Activated CD4-positive, alpha-beta T cell treated with anti-CD3 and anti-CD28 coated beads, Interleukin-2, amount 10 ng/mL, durations not matched to agents 24 days and 14 days (primary cell): ENCODE data around the gene ACTN1. TPM values are rescaled to one million over a fixed set of nuclear protein-coding genes. Genes with fewer than 3 reads are reported as not detected.

Experiments used
- DNase-seq: peaks from one replicate; pipeline ENCODE4 v3.0.0; 2022
- H3K27ac Mint-ChIP-seq: one replicate; pipeline ENCODE4 v1.8.0; 2022; ENCODE audit warnings: mild to moderate bottlenecking, mixed read lengths
- H3K27me3 Mint-ChIP-seq: one replicate; pipeline ENCODE4 v1.8.0; 2022; ENCODE audit warnings: mixed read lengths
- H3K36me3 Mint-ChIP-seq: one replicate; pipeline ENCODE4 v1.8.0; 2022; ENCODE audit warnings: low read depth, mild to moderate bottlenecking, mixed read lengths
- H3K4me1 Mint-ChIP-seq: one replicate; pipeline ENCODE4 v1.8.0; 2021; ENCODE audit warnings: mixed read lengths
- H3K4me3 Mint-ChIP-seq: one replicate; pipeline ENCODE4 v1.8.0; 2022; ENCODE audit warnings: mild to moderate bottlenecking, moderate library complexity, mixed read lengths
- H3K9me3 Mint-ChIP-seq: one replicate; pipeline ENCODE4 v1.8.0; 2021; ENCODE audit warnings: mixed read lengths
- intact Hi-C: fragments of 100-400 bp; cut with micrococcal nuclease; formaldehyde crosslinking; loops from one replicate; pipeline ENCODE4 v1.15.1; 2023
- total RNA-seq: library from RNA; stranded (reverse); gene quantifications from 2 replicates; pipeline ENCODE4 v1.2.3, GENCODE V29; 2022

The ACTN1 gene
- total RNA-seq, 1 donor from 2014 or later: 52.6 TPM

DNA sequence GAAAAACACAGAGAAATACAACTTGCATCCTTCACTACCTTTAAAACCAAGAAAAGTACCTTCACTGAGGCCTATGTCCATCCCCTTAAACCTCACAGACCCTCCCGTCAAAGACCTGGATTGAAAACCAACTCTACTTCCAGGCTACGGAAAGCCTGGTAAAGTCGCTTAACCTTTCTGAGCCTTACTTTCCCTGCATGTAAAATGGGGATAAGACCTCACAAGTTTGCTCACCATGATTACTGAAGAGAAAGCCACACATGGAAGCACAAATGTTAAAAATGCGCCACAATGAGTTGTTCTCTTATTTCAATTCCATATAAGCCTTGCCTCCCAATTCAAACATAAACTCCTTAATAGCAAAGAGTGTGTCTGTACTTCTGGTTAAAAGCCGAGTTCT lies 8.4 kb downstream of the ACTN1 start:
- Mint-ChIP-seq H3K36me3 (peaks cover 33% of the 10 kb centered on the region), H3K27me3 (no peaks in the 10 kb centered on the region), H3K4me1 (peaks cover 42% of the 10 kb centered on the region), H3K4me3 (peak overlapping the region; percentile 44), H3K9me3 (peaks cover 3% of the 10 kb centered on the region), H3K27ac (no peak overlapping the region)
- DNase-seq: no peak
- intact Hi-C loops: no loop called here

- H3K27ac Mint-ChIP-seq: peak overlapping the region; percentile 52
- intact Hi-C loops: no loop called here
- DNase-seq: peak; percentile 86
- H3K27me3 Mint-ChIP-seq: no peaks in the 10 kb centered on the region
- H3K9me3 Mint-ChIP-seq: peaks cover 3% of the 10 kb centered on the region
- peaks cover 33% of the 10 kb centered on the region for H3K36me3 Mint-ChIP-seq
- H3K4me3 Mint-ChIP-seq: peak overlapping the region; percentile 44
- H3K4me1 Mint-ChIP-seq: peaks cover 41% of the 10 kb centered on the region
These were observed 9.0 kb downstream of the ACTN1 start for GRCh38 chr14:68970038-68970612.

- peak overlapping the region; percentile 52 for H3K27ac Mint-ChIP-seq
- no peaks in the 10 kb centered on the region for H3K27me3 Mint-ChIP-seq
- H3K9me3 Mint-ChIP-seq: peaks cover 3% of the 10 kb centered on the region
- H3K4me1 Mint-ChIP-seq: peaks cover 41% of the 10 kb centered on the region
- intact Hi-C loops: no loop called here
- H3K36me3 Mint-ChIP-seq: peaks cover 28% of the 10 kb centered on the region
- no peak for DNase-seq
- peak overlapping the region; percentile 44 for H3K4me3 Mint-ChIP-seq
These were observed 9.6 kb downstream of the ACTN1 start for GRCh38 chr14:68969278-68970033.

- Mint-ChIP-seq H3K27me3 (no peaks in the 10 kb centered on the region), H3K4me3 (no peak overlapping the region), H3K4me1 (peaks cover 41% of the 10 kb centered on the region), H3K36me3 (peaks cover 23% of the 10 kb centered on the region), H3K27ac (peak overlapping the region; percentile 41), H3K9me3 (no peaks in the 10 kb centered on the region)
- DNase-seq: no peak
- intact Hi-C loops: no loop called here
These were observed 10.4 kb downstream of the ACTN1 start for GRCh38 chr14:68968721-68969120.

GRCh38 chr14:68968051-68968450 lies 11.1 kb downstream of the ACTN1 start:
- peaks cover 41% of the 10 kb centered on the region for H3K4me1 Mint-ChIP-seq
- intact Hi-C loops: no loop called here
- peaks cover 17% of the 10 kb centered on the region for H3K36me3 Mint-ChIP-seq
- peak; percentile 74 for DNase-seq
- H3K4me3 Mint-ChIP-seq: peak overlapping the region; percentile 32
- H3K27ac Mint-ChIP-seq: peak overlapping the region; percentile 65
- no peaks in the 10 kb centered on the region for H3K27me3 Mint-ChIP-seq
- no peaks in the 10 kb centered on the region for H3K9me3 Mint-ChIP-seq

DNA sequence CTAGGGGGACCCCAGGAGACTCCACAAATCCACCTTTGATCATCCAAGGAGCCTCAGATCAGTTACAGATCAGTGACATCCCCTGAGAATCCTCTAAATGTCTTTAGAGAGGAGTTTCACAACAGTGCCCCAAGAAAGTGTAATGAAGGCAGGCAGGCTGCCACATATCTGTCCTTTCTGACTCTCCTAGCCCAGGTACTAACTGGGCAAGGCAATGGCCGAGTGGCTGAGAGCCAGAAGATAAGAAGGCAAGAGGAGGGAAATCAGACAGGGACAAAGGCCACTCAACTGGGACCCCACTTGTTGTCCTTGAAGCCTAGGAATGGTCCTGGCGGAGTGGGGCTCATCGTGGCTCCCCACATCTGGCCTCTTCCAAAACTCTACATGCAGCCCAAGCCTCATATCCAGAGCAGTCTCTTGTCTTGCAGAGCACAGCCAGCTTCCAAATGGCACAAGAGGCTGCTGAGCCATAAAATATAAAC lies 11.6 kb downstream of the ACTN1 start:
- Mint-ChIP-seq H3K4me3 (no peak overlapping the region), H3K27me3 (no peaks in the 10 kb centered on the region), H3K4me1 (peaks cover 41% of the 10 kb centered on the region), H3K9me3 (no peaks in the 10 kb centered on the region), H3K27ac (no peak overlapping the region), H3K36me3 (peaks cover 12% of the 10 kb centered on the region)
- no peak for DNase-seq
- intact Hi-C loops: no loop called here

- H3K27ac Mint-ChIP-seq: no peak overlapping the region
- intact Hi-C loops: no loop called here
- peaks cover 7% of the 10 kb centered on the region for H3K36me3 Mint-ChIP-seq
- H3K4me3 Mint-ChIP-seq: no peak overlapping the region
- H3K9me3 Mint-ChIP-seq: no peaks in the 10 kb centered on the region
- no peaks in the 10 kb centered on the region for H3K27me3 Mint-ChIP-seq
- peaks cover 41% of the 10 kb centered on the region for H3K4me1 Mint-ChIP-seq
- no peak for DNase-seq
These were observed 12.2 kb downstream of the ACTN1 start for GRCh38 chr14:68966872-68967301.

DNA sequence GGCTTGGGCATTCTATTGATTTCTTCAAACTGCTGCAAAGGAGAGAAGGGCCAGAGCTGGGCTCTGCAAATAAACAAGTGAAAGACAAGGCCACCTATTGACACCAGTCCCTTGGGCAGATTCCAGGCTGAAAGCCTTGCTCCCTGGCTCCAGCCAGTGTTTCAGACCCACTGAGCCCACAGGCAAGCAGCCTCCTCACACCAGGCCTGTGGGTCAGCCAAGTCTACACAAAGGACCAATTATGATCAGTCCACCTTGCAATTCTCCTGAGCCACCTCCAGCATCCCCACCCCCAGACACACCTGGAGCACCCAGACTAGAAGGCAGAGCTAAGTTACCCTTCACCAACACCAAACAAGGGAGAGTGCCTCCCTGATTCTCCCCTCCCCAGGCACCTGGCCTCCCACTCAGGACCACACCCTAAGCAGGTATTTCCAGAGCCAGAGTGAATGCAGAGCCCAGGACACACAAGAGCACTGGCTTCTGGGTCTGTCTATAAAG lies 13.8 kb downstream of the ACTN1 start:
- no peak overlapping the region for H3K4me3 Mint-ChIP-seq
- H3K4me1 Mint-ChIP-seq: peaks cover 27% of the 10 kb centered on the region
- intact Hi-C loops: no loop called here
- H3K36me3 Mint-ChIP-seq: peaks cover 1% of the 10 kb centered on the region
- no peak overlapping the region for H3K27ac Mint-ChIP-seq
- DNase-seq: no peak
- no peaks in the 10 kb centered on the region for H3K27me3 Mint-ChIP-seq
- H3K9me3 Mint-ChIP-seq: no peaks in the 10 kb centered on the region

DNA sequence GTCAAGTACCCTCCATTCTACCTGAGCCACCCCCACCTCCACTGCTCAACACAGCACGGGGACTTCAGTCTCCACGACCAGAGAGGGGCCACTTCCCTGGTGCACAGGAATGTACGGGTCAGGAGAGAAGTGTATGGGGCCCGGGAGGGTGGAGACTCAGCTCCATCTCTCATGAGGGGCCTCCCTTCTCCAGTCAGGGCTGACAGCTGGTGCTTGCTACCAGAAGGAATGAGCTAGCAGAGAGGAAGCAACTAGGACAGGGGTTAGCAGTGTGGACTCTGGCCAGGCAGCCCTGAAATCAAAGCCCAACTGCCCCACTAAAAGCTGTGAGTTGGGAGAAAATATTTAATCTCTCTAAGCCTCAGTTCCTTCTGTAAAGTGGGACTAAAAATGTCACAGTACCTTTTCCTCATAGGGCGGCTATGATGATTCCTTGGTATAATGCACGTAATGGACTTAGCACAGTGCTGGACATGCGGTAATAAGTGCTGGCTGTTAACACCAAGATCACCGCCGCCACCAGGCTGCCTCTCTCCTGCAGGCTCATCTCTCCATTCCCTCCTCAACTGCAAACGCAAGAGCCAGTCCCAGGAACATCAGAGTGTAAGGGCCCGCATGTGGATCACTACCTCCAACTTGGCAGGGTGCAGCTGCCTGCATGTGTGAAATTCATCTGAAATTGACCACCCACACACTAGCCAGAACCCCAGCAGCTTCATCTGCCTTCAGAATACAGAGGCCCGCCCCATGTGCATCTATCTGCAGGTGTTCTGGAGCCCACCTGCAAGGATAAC lies 14.6 kb downstream of the ACTN1 start:
- H3K36me3 Mint-ChIP-seq: peaks cover 1% of the 10 kb centered on the region
- intact Hi-C loops: no loop called here
- no peak for DNase-seq
- no peak overlapping the region for H3K27ac Mint-ChIP-seq
- H3K4me1 Mint-ChIP-seq: peaks cover 23% of the 10 kb centered on the region
- no peaks in the 10 kb centered on the region for H3K9me3 Mint-ChIP-seq
- no peak overlapping the region for H3K4me3 Mint-ChIP-seq
- H3K27me3 Mint-ChIP-seq: no peaks in the 10 kb centered on the region

GRCh38 chr14:68962681-68963080 lies 16.4 kb downstream of the ACTN1 start:
- Mint-ChIP-seq H3K27ac (no peak overlapping the region), H3K36me3 (no peaks in the 10 kb centered on the region), H3K9me3 (no peaks in the 10 kb centered on the region), H3K27me3 (no peaks in the 10 kb centered on the region), H3K4me1 (peaks cover 20% of the 10 kb centered on the region), H3K4me3 (no peak overlapping the region)
- intact Hi-C loops: no loop called here
- no peak for DNase-seq

GRCh38 chr14:68961781-68962584 lies 17.1 kb downstream of the ACTN1 start:
- Mint-ChIP-seq H3K4me3 (no peak overlapping the region), H3K27ac (no peak overlapping the region), H3K27me3 (no peaks in the 10 kb centered on the region), H3K36me3 (no peaks in the 10 kb centered on the region), H3K4me1 (peaks cover 17% of the 10 kb centered on the region), H3K9me3 (no peaks in the 10 kb centered on the region)
- no peak for DNase-seq
- intact Hi-C loops: no loop called here

GRCh38 chr14:68961361-68961760 lies 17.7 kb downstream of the ACTN1 start:
- Mint-ChIP-seq H3K27ac (no peak overlapping the region), H3K4me3 (no peak overlapping the region), H3K36me3 (no peaks in the 10 kb centered on the region), H3K4me1 (peaks cover 20% of the 10 kb centered on the region), H3K27me3 (no peaks in the 10 kb centered on the region), H3K9me3 (no peaks in the 10 kb centered on the region)
- intact Hi-C loops: no loop called here
- DNase-seq: no peak

- Mint-ChIP-seq H3K27me3 (no peaks in the 10 kb centered on the region), H3K4me3 (no peak overlapping the region), H3K9me3 (no peaks in the 10 kb centered on the region), H3K4me1 (peaks cover 22% of the 10 kb centered on the region), H3K27ac (no peak overlapping the region), H3K36me3 (peaks cover 4% of the 10 kb centered on the region)
- DNase-seq: no peak
- intact Hi-C loops: no loop called here
These were observed 19.0 kb downstream of the ACTN1 start for GRCh38 chr14:68960123-68960522.
